ENCODE measurements around the gene OXTR. TPM values are rescaled to one million over a fixed set of nuclear protein-coding genes. Genes with fewer than 3 reads are reported as not detected.

OXTR gene
- total RNA-seq (2022) (3.9 and 4.6 TPM in 2 replicates), Bru-seq, nascent RNA (percentile 44 among the genes with signal in this experiment), BruChase-seq, experiment 1, labeled RNA remaining after a 2-hour chase (percentile 54 among the genes with signal in this experiment), BruChase-seq, experiment 2, labeled RNA remaining after a 6-hour chase (percentile 61 among the genes with signal in this experiment)
- long read RNA-seq, full-length matches to known transcripts = 1 of 10 reads
- long read RNA-seq, partial matches to known transcripts = 9 of 10 reads
- long read RNA-seq, other reads (novel, unspliced or antisense) = 0 of 10 reads

DNA sequence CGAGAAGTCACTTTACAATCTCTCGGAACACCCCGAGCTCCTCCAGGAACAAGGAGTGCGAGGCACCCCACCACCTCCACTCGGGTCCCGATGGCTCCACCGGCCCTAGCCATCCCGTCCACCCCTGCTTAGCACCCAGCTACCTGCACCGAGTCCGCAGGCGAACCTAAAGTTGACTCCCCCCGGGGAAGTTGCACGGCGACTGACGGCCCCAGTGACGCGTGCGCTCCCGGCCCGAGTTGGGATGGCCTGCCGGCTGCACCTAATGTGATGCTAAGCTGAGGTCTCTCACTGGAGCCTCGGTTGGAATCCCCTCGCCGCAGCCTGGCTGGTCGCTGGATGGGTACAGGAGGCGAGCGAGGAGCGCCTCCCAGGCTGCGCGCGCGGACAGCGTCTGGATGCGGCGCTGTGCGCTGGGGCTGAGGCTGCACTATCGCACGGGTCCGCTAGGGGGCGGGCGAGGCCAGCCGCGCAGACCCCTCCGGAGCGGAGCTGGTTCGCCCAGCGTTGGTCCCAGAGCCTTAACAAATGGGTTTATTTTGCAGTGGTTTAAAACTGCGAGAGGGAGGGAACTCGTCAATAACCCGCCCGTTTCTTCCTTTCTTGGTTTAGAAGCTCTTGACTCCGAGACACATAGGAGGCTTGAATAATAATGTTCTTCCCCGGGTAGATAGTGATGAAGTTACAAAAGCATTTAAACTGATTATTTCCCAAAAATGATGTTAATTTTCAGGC lies at the start of gene OXTR:
Gene OXTR (minus strand): TSS at position 526 of the 735 bp plus-strand sequence. CDS start 1,426 bp downstream, outside the sequence.
- no TSS peak for BruUV-seq (replicated peaks)
- Mint-ChIP-seq H3K27me3 (ENCODE audit: insufficient read depth, unreplicated experiment) (peaks cover 8% of the 10 kb centered on the region), H3K36me3 (ENCODE audit: insufficient read depth, unreplicated experiment) (peaks cover 4% of the 10 kb centered on the region), H3K4me1 (ENCODE audit: low read depth, unreplicated experiment) (peaks cover 6% of the 10 kb centered on the region), H3K4me3 (ENCODE audit: unreplicated experiment) (peak within 1 kb of the TSS; percentile 71), H3K9me3 (ENCODE audit: unreplicated experiment) (no peaks in the 10 kb centered on the region), H3K27ac (ENCODE audit: unreplicated experiment) (no peak within 1 kb of the TSS)
- ChIA-PET CTCF (interaction anchor here (0.6 to 1.5 kb wide), 12 partner anchors 9 to 292 kb away, joined by 3 to 14 read pairs (median 4); no protein-coding TSS in a partner anchor), POLR2A (no interaction called here)
- intact Hi-C loops (cut with micrococcal nuclease; ENCODE audit: unreplicated experiment) = loop anchor here (2.0 to 10.0 kb wide), 6 partner anchors 72 to 324 kb away; no protein-coding TSS in a partner anchor
- peak; percentile 59 to 87 for DNase-seq
- TF ChIP-seq, protein P1, sequence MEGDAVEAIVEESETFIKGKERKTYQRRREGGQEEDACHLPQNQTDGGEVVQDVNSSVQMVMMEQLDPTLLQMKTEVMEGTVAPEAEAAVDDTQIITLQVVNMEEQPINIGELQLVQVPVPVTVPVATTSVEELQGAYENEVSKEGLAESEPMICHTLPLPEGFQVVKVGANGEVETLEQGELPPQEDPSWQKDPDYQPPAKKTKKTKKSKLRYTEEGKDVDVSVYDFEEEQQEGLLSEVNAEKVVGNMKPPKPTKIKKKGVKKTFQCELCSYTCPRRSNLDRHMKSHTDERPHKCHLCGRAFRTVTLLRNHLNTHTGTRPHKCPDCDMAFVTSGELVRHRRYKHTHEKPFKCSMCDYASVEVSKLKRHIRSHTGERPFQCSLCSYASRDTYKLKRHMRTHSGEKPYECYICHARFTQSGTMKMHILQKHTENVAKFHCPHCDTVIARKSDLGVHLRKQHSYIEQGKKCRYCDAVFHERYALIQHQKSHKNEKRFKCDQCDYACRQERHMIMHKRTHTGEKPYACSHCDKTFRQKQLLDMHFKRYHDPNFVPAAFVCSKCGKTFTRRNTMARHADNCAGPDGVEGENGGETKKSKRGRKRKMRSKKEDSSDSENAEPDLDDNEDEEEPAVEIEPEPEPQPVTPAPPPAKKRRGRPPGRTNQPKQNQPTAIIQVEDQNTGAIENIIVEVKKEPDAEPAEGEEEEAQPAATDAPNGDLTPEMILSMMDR (IDR thresholded peaks at IDR 0.05; ENCODE audit: insufficient read depth in 1 of 2, low read depth in 1 of 2, low read length in 1 of 2, severe bottlenecking in 1 of 2, unreplicated experiment in 1 of 2) = peak; percentile 95 to 96
- H3K4me3 ChIP-seq (ENCODE audit: low read depth, low read length) = peak within 1 kb of the TSS; percentile 44
- H3K36me3 ChIP-seq (ENCODE audit: control insufficient read depth, insufficient read depth, low read length) = no peaks in the 10 kb centered on the region
- no peaks in the 10 kb centered on the region for H3K9me3 ChIP-seq
- peaks cover 9% of the 10 kb centered on the region; the same call in 1 of the 2 replicates for H3K4me1 ChIP-seq
- no peaks in the 10 kb centered on the region; the same call in 1 of the 2 replicates for H3K27me3 ChIP-seq (replicated peaks; ENCODE audit: control insufficient read depth, insufficient read depth, low read length)

DNA sequence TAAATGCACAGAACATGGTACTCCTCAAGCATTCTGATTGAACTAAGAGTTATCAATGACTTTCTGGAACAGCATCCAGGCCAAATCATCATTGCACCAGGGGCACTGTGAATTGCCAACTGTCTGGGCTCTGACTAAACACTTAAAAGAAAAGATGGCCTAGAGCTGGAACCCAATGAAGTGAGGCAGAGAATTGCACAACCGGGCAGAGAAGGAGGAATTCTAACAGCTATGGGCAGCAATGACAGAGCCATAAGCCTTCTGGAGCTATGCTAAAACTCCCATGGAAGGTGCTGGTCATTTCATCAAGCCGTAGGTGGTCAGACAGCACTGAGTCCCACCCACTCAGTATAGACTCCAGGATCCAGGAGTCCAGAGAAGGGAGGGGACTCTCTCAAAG lies 48.1 kb upstream of the OXTR start:
- Mint-ChIP-seq H3K36me3 (ENCODE audit: insufficient read depth, unreplicated experiment) (no peaks in the 10 kb centered on the region), H3K27me3 (ENCODE audit: insufficient read depth, unreplicated experiment) (no peaks in the 10 kb centered on the region), H3K4me3 (ENCODE audit: unreplicated experiment) (no peak overlapping the region), H3K4me1 (ENCODE audit: low read depth, unreplicated experiment) (peaks cover 11% of the 10 kb centered on the region), H3K9me3 (ENCODE audit: unreplicated experiment) (peaks cover 27% of the 10 kb centered on the region), H3K27ac (ENCODE audit: unreplicated experiment) (no peak overlapping the region)
- Histone ChIP-seq H3K4me3 (ENCODE audit: low read depth, low read length) (no peak overlapping the region), H3K36me3 (ENCODE audit: control insufficient read depth, insufficient read depth, low read length) (no peaks in the 10 kb centered on the region), H3K4me1 (peaks cover 8% of the 10 kb centered on the region), H3K27me3 (replicated peaks; ENCODE audit: control insufficient read depth, insufficient read depth, low read length) (no peaks in the 10 kb centered on the region), H3K9me3 (no peaks in the 10 kb centered on the region)
- no peak for DNase-seq
- no TSS peak for BruUV-seq (replicated peaks)
- ChIA-PET POLR2A (no interaction called here), CTCF (no interaction called here)
- TF ChIP-seq, protein P1 (IDR thresholded peaks at IDR 0.05; ENCODE audit: insufficient read depth in 1 of 2, low read depth in 1 of 2, low read length in 1 of 2, severe bottlenecking in 1 of 2, unreplicated experiment in 1 of 2) = no peak
- intact Hi-C loops (cut with micrococcal nuclease; ENCODE audit: unreplicated experiment) = no loop called here

DNA sequence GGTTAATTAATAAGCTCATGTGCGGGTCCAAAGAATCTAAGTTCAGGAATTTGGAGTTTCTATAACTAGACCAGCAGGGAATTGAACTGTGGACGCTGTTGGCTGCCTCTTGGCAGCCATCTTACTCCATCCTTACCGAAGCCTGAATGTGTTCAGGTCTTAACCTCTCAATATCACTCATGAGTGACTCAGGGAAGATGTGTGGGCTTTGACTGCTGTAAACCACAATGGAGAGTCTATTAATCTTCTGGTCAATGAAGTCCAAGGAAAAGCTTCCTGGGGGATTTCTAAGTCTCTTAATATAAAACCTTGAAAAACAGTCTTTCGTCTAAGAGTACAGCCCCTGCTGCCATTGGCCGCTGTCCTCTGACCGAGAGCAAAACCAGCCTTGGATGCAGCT lies 46.7 kb upstream of the OXTR start:
- no peaks in the 10 kb centered on the region for H3K36me3 Mint-ChIP-seq (ENCODE audit: insufficient read depth, unreplicated experiment)
- no peak overlapping the region for H3K4me3 Mint-ChIP-seq (ENCODE audit: unreplicated experiment)
- intact Hi-C loops (cut with micrococcal nuclease; ENCODE audit: unreplicated experiment) = no loop called here
- Histone ChIP-seq H3K4me1 (peaks cover 8% of the 10 kb centered on the region), H3K4me3 (ENCODE audit: low read depth, low read length) (no peak overlapping the region), H3K36me3 (ENCODE audit: control insufficient read depth, insufficient read depth, low read length) (no peaks in the 10 kb centered on the region), H3K27me3 (replicated peaks; ENCODE audit: control insufficient read depth, insufficient read depth, low read length) (no peaks in the 10 kb centered on the region), H3K9me3 (no peaks in the 10 kb centered on the region)
- TF ChIP-seq, protein P1 (IDR thresholded peaks at IDR 0.05; ENCODE audit: insufficient read depth in 1 of 2, low read depth in 1 of 2, low read length in 1 of 2, severe bottlenecking in 1 of 2, unreplicated experiment in 1 of 2) = no peak
- BruUV-seq (replicated peaks) = no TSS peak
- DNase-seq = no peak
- ChIA-PET POLR2A (no interaction called here), CTCF (interaction anchor here (0.6 kb wide), 1 partner anchor 84 kb away, joined by 3 read pairs; no protein-coding TSS in a partner anchor)
- H3K9me3 Mint-ChIP-seq (ENCODE audit: unreplicated experiment) = peaks cover 19% of the 10 kb centered on the region
- no peak overlapping the region for H3K27ac Mint-ChIP-seq (ENCODE audit: unreplicated experiment)
- H3K4me1 Mint-ChIP-seq (ENCODE audit: low read depth, unreplicated experiment) = peaks cover 11% of the 10 kb centered on the region
- no peaks in the 10 kb centered on the region for H3K27me3 Mint-ChIP-seq (ENCODE audit: insufficient read depth, unreplicated experiment)
